A549 (cell line): ENCODE results near the gene SLC19A1. TPM values are rescaled to one million over a fixed set of nuclear protein-coding genes. Genes with fewer than 3 reads are reported as not detected.

Experiments used
- ATAC-seq, 2 experiments: fragments of 200-7000 bp in 1 of 2; fragments of >200 bp in 1 of 2; cut with Nextera tagmentation in 1 of 2; cut with Tn5 transposase in 1 of 2; 3 replicates each; pipeline versions ENCODE4 v1.8.0 to v1.9.1; 2018 to 2020; ENCODE audit warnings: mild to moderate bottlenecking in 1 of 2, moderate library complexity in 1 of 2
- CTCF ChIA-PET: fragments of 300-600 bp; sonication (Branson Sonifier 250); formaldehyde crosslinking; extraction: SDS; loops from one replicate; lab custom pipeline; 2021; ENCODE audit warnings: antibody characterized with exemption, inconsistent platforms; lab: Yijun Ruan, JAX
- POLR2A ChIA-PET: fragments of 350-600 bp; formaldehyde crosslinking; extraction: SDS; loops from one replicate; lab custom pipeline; 2021; ENCODE audit warnings: antibody characterized with exemption, inconsistent platforms; lab: Yijun Ruan, JAX
- DNase-seq, 2 experiments: peaks; one replicate each; pipeline versions ENCODE4 v3.0.0 to v3.0.0-alpha.2; 2011 to 2016; ENCODE audit warnings: low read depth in 1 of 2, low spot score in 1 of 2
- FAIRE-seq: peaks from 2 replicates; lab custom pipeline; 2011; peaks lifted over from hg19 to GRCh38; lab: Jason Lieb, UNC
- H3K27ac ChIP-seq, 2 experiments: fragments of >200 bp; sonication (Bioruptor Twin); formaldehyde crosslinking; 3 replicates each; pipeline ENCODE4 v1.5.1; 2016 to 2017
- H3K4me1 ChIP-seq: fragments of >200 bp; sonication (Bioruptor Twin); formaldehyde crosslinking; 3 replicates; pipeline ENCODE4 v1.6.1; 2016
- H3K4me2 ChIP-seq: fragments of >200 bp; sonication (Bioruptor Twin); formaldehyde crosslinking; 3 replicates; pipeline ENCODE4 v1.6.1; 2016
- H3K4me3 ChIP-seq: fragments of >200 bp; sonication (Bioruptor Twin); formaldehyde crosslinking; 3 replicates; pipeline ENCODE4 v1.5.1; 2016
- H3K9me3 ChIP-seq: fragments of >200 bp; sonication (Bioruptor Twin); formaldehyde crosslinking; 3 replicates; pipeline ENCODE4 v1.6.1; 2016
- CBX8 ChIP-seq: fragments of 200-600 bp; sonication (generic); IDR thresholded peaks from 2 replicates; pipeline ENCODE4 v1.6.1; 2016
- CEBPB ChIP-seq, 2 experiments: fragments of >200 bp in 1 of 2; sonication (Bioruptor Twin) in 1 of 2; formaldehyde crosslinking in 1 of 2; IDR thresholded peaks; 2 replicates each; pipeline ENCODE4 v1.6.1; 2012 to 2016
- EP300 ChIP-seq, 2 experiments: fragments of >200 bp; sonication (Bioruptor Twin); formaldehyde crosslinking; IDR thresholded peaks; 2 replicates in 1 of 2; 3 replicates in 1 of 2; pipeline ENCODE4 v1.6.1; 2016 to 2017
- ESRRA ChIP-seq: fragments of 150-350 bp; IDR thresholded peaks from 2 replicates; pipeline ENCODE4 v1.6.1; 2014; ENCODE audit warnings: mild to moderate bottlenecking, low read length, borderline replicate concordance
- FOSB ChIP-seq: fragments of 250-450 bp; sonication (Bioruptor Pico); IDR thresholded peaks from 2 replicates; pipeline ENCODE4 v1.5.0; 2020; ENCODE audit warnings: mild to moderate bottlenecking, moderate library complexity
- FOSL2 ChIP-seq, 2 experiments: fragments of 450-650 bp in 1 of 2; fragments of >200 bp in 1 of 2; sonication (Bioruptor Twin) in 1 of 2; formaldehyde crosslinking; IDR thresholded peaks; 2 replicates each; pipeline versions ENCODE4 v1.5.0 to v1.6.1; 2016 to 2020; ENCODE audit warnings: mild to moderate bottlenecking in 1 of 2, moderate library complexity in 1 of 2
- HDAC2 ChIP-seq: fragments of 200-600 bp; sonication (generic); IDR thresholded peaks from 2 replicates; pipeline ENCODE4 v1.6.1; 2016
- HOXA7 ChIP-seq: fragments of 250-450 bp; sonication (Bioruptor Pico); IDR thresholded peaks from 2 replicates; pipeline ENCODE4 v1.5.0; 2020; ENCODE audit warnings: mild to moderate bottlenecking, moderate library complexity
- HOXB5 ChIP-seq: fragments of 250-450 bp; sonication (Bioruptor Pico); IDR thresholded peaks from 2 replicates; pipeline ENCODE4 v1.5.0; 2020; ENCODE audit warnings: mild to moderate bottlenecking, moderate library complexity
- JUNB ChIP-seq: fragments of >200 bp; sonication (Bioruptor Twin); formaldehyde crosslinking; IDR thresholded peaks from 2 replicates; pipeline ENCODE4 v1.6.1; 2016
- MAFK ChIP-seq: fragments of 450-650 bp; IDR thresholded peaks from 2 replicates; pipeline ENCODE4 v1.6.1; 2014; ENCODE audit not compliant: partially characterized antibody
- NPAS2 ChIP-seq: fragments of 250-450 bp; sonication (Bioruptor Pico); IDR thresholded peaks from 2 replicates; pipeline ENCODE4 v1.8.0; 2022; ENCODE audit warnings: mild to moderate bottlenecking, moderate library complexity, borderline replicate concordance
- POLR2A ChIP-seq: IDR thresholded peaks from 2 replicates; pipeline ENCODE4 v1.6.1; 2012; ENCODE audit warnings: mild to moderate bottlenecking, low read length
- RARB ChIP-seq: fragments of 250-450 bp; sonication (Bioruptor Pico); IDR thresholded peaks from 2 replicates; pipeline ENCODE4 v1.8.0; 2021; ENCODE audit warnings: mild to moderate bottlenecking, moderate library complexity
- RNF2 ChIP-seq: fragments of 200-600 bp; sonication (generic); IDR thresholded peaks from 2 replicates; pipeline ENCODE4 v1.6.1; 2016; ENCODE audit warnings: low read depth, mild to moderate bottlenecking, antibody characterized with exemption, moderate library complexity, borderline replicate concordance
- TFCP2L1 ChIP-seq: fragments of 250-450 bp; sonication (Bioruptor Pico); IDR thresholded peaks from 2 replicates; pipeline ENCODE4 v1.5.0; 2021; ENCODE audit warnings: mild to moderate bottlenecking
- TP53 ChIP-seq: fragments of 250-450 bp; sonication (Bioruptor Pico); IDR thresholded peaks from 2 replicates; pipeline ENCODE4 v1.5.0; 2021; ENCODE audit warnings: mild to moderate bottlenecking, moderate library complexity
- ZC3H11A ChIP-seq: fragments of 450-650 bp; IDR thresholded peaks from 2 replicates; pipeline ENCODE4 v1.6.1; 2014; ENCODE audit warnings: antibody characterized with exemption, mild to moderate bottlenecking
- ZFP36 ChIP-seq: fragments of 450-650 bp; IDR thresholded peaks from 2 replicates; pipeline ENCODE4 v1.6.1; 2014; ENCODE audit warnings: borderline replicate concordance; ENCODE audit not compliant: partially characterized antibody
- WGBS: methylation state at CpG from one replicate; pipeline ENCODE4 v1.1.6; 2017; ENCODE audit errors: missing lambda C conversion rate; 5-methylcytosine and 5-hydroxymethylcytosine counted together
- polyA plus RNA-seq, 4 experiments: library from polyadenylated mRNA; depleted of rRNA in 3 of 4; stranded (reverse); fragments of >200 nt; fragmentation: RNase III in 1 of 4; extraction: RNeasy Plus Mini Kit Qiagen cat#74134 plus additional on column Dnase treatment in 1 of 4; gene quantifications; 2 replicates in 3 of 4; 3 replicates in 1 of 4; pipeline ENCODE4 v1.2.3, GENCODE V29; 2011 to 2017
- TF ChIP-seq, protein P1 (sequence below): IDR thresholded peaks from 2 replicates; pipeline ENCODE4 v1.6.1; 2012; ENCODE audit warnings: low read depth, borderline replicate concordance
- TF ChIP-seq, protein P2 (sequence below): fragments of >200 bp; sonication (Bioruptor Twin); formaldehyde crosslinking; IDR thresholded peaks from 2 replicates; pipeline ENCODE4 v1.6.1; 2016
- TF ChIP-seq, protein P3 (sequence below): fragments of >200 bp; sonication (Bioruptor Twin); formaldehyde crosslinking; IDR thresholded peaks from 3 replicates; pipeline ENCODE4 v1.5.1; 2016

The SLC19A1 gene
- polyA plus RNA-seq, 2 of the 4 experiments (the other 2 are of a cell fraction), result 9.8 to 14.0 TPM

DNA sequence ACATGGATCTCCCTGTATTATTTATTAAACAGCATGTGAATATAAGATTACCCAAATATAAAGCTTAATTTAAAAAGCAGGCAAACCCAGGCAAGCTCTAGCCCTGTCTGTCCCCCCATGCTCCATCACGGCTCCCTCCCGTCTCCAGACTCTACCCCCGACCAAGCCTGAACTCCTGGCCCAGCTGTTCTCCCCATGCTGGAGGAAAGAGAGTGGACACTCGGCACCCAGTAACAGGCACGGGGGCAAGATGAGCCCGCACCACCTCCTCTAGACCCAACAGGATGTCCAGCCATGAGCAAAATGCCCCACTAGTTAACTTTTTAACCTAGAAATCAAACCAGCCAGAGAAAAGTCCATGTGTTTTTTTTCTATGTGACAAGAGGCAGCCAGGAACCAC, 19.3 kb downstream of the SLC19A1 start:
- no peak for ATAC-seq
- H3K27ac ChIP-seq, result no peak overlapping the region
- H3K4me2 ChIP-seq, result no peak overlapping the region
- no peak for TF ChIP-seq JUNB
- TF ChIP-seq TP53 (CRISPR knock-in tag), result no peak
- TF ChIP-seq, protein P1, sequence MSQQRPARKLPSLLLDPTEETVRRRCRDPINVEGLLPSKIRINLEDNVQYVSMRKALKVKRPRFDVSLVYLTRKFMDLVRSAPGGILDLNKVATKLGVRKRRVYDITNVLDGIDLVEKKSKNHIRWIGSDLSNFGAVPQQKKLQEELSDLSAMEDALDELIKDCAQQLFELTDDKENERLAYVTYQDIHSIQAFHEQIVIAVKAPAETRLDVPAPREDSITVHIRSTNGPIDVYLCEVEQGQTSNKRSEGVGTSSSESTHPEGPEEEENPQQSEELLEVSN, result no peak
- TF ChIP-seq, protein P2, sequence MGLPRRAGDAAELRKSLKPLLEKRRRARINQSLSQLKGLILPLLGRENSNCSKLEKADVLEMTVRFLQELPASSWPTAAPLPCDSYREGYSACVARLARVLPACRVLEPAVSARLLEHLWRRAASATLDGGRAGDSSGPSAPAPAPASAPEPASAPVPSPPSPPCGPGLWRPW, result no peak
- no peak for TF ChIP-seq RARB (CRISPR knock-in tag)
- TF ChIP-seq, all 56 proteins: peak for 0
- ChIA-PET CTCF (no interaction called here), POLR2A (no interaction called here)
- DNase-seq (no peak), FAIRE-seq (no peak)
- Histone ChIP-seq H3K4me3 (no peak overlapping the region), H3K9me3 (peaks cover 37% of the 10 kb centered on the region), H3K4me1 (no peaks in the 10 kb centered on the region)
- 95% methylated on average over 6 of the region's 6 CpGs for WGBS

DNA sequence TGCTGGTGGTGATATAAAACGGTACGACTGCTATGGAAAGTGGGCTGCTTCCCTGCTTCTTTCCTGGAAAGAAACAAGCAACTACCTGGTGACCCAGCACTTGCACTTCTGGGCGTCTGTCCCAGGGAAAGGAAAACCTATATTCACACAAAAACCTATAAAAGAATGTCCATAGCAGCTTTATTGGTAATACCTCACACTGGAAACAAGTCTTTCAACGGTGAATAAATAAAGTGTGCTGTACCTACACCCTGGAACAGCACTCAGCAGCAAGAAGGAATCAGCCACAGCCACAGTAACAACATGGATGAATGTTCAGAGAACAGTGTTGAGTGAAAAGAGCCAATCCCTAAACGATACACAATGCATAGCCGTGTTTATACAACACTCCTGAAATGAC, 19.9 kb downstream of the SLC19A1 start:
- Histone ChIP-seq H3K9me3 (peaks cover 37% of the 10 kb centered on the region), H3K27ac (no peak overlapping the region), H3K4me1 (no peaks in the 10 kb centered on the region), H3K4me2 (no peak overlapping the region), H3K4me3 (no peak overlapping the region)
- TF ChIP-seq MAFK (no peak), FOSL2 (IDR thresholded peaks at IDR 0.05) (no peak), FOSL2 (CRISPR knock-in tag; IDR thresholded peaks at IDR 0.05) (no peak), RNF2 (no peak), ESRRA (no peak), CBX8 (no peak), HOXA7 (CRISPR knock-in tag) (no peak)
- TF ChIP-seq, protein P3, sequence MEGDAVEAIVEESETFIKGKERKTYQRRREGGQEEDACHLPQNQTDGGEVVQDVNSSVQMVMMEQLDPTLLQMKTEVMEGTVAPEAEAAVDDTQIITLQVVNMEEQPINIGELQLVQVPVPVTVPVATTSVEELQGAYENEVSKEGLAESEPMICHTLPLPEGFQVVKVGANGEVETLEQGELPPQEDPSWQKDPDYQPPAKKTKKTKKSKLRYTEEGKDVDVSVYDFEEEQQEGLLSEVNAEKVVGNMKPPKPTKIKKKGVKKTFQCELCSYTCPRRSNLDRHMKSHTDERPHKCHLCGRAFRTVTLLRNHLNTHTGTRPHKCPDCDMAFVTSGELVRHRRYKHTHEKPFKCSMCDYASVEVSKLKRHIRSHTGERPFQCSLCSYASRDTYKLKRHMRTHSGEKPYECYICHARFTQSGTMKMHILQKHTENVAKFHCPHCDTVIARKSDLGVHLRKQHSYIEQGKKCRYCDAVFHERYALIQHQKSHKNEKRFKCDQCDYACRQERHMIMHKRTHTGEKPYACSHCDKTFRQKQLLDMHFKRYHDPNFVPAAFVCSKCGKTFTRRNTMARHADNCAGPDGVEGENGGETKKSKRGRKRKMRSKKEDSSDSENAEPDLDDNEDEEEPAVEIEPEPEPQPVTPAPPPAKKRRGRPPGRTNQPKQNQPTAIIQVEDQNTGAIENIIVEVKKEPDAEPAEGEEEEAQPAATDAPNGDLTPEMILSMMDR, result no peak
- ChIA-PET CTCF (interaction anchor here (0.9 kb wide), 1 partner anchor 24 kb away, joined by 3 read pairs; no protein-coding TSS in a partner anchor), POLR2A (no interaction called here)
- FAIRE-seq (no peak), DNase-seq (no peak), ATAC-seq (no peak)
- WGBS, result 96% methylated on average over 6 of the region's 6 CpGs

DNA sequence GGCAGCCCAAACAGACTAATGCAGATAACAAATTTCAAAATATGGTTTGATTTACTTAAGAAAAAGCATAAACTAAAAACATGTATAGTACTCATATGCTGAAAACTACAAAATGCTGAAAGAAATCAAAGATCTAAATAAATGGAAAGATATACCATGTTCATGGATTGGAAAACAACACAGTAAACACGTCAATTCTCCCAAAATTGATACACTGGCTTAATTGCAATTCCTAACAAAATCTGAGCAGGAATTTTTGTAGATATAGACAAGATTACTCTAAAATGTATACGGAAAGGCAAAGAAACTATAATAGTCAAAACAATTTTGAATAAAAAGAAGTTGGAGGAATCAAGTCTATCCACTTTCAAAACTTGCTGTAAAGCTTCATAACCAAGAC, 21.0 kb downstream of the SLC19A1 start:
- FAIRE-seq (no peak), DNase-seq (no peak), ATAC-seq (no peak)
- no peak overlapping the region for H3K4me3 ChIP-seq
- no peaks in the 10 kb centered on the region for H3K4me1 ChIP-seq
- H3K27ac ChIP-seq, result no peak overlapping the region
- 93% methylated on average over 2 of the region's 2 CpGs for WGBS
- no peak overlapping the region for H3K4me2 ChIP-seq
- peaks cover 37% of the 10 kb centered on the region for H3K9me3 ChIP-seq
- TF ChIP-seq HOXB5 (CRISPR knock-in tag) (no peak), POLR2A (no peak), ZFP36 (no peak), CEBPB (IDR thresholded peaks at IDR 0.05) (no peak), HDAC2 (no peak), EP300 (IDR thresholded peaks at IDR 0.05) (no peak), NPAS2 (CRISPR knock-in tag) (no peak), FOSL2 (IDR thresholded peaks at IDR 0.05) (no peak), FOSL2 (CRISPR knock-in tag; IDR thresholded peaks at IDR 0.05) (no peak), ZC3H11A (no peak), FOSB (CRISPR knock-in tag) (no peak), TFCP2L1 (CRISPR knock-in tag) (no peak), JUNB (no peak)
- ChIA-PET POLR2A (no interaction called here), CTCF (no interaction called here)
